CD4-positive, alpha-beta T cell treated with Interleukin-15 for 4 hours (primary cell): ENCODE results near the gene HTT.

Experiments
- DNase-seq: peaks from one replicate; pipeline ENCODE4 v3.0.0-alpha.2; 2020; ENCODE audit warnings: low spot score

The HTT gene

GRCh38 chr4:3200423-3201090, 126.1 kb downstream of the HTT start:
- no peak for DNase-seq

- peak; percentile 76 for DNase-seq
Measured at GRCh38 chr4:3201718-3202702, 127.5 kb downstream of the HTT start.

GRCh38 chr4:3202836-3203820, 128.6 kb downstream of the HTT start:
- DNase-seq: peak; percentile 22

- DNase-seq: no peak
Measured at GRCh38 chr4:3203971-3204431, 129.5 kb downstream of the HTT start.

- no peak for DNase-seq
Measured at GRCh38 chr4:3205995-3206394, 131.5 kb downstream of the HTT start.

- no peak for DNase-seq
Measured at GRCh38 chr4:3206439-3207100, 132.1 kb downstream of the HTT start.

- no peak for DNase-seq
Measured at GRCh38 chr4:3207531-3208037, 133.1 kb downstream of the HTT start.

GRCh38 chr4:3208826-3209225, 134.3 kb downstream of the HTT start:
- no peak for DNase-seq

GRCh38 chr4:3209551-3210325, 135.3 kb downstream of the HTT start:
- no peak for DNase-seq

- no peak for DNase-seq
Measured at GRCh38 chr4:3210467-3210866, 136.0 kb downstream of the HTT start.

- no peak for DNase-seq
Measured at GRCh38 chr4:3211866-3212265, 137.4 kb downstream of the HTT start.

- DNase-seq: no peak
Measured at GRCh38 chr4:3212391-3213105, 138.1 kb downstream of the HTT start.

GRCh38 chr4:3213106-3213425, 138.6 kb downstream of the HTT start:
- no peak for DNase-seq

GRCh38 chr4:3213661-3214250, 139.3 kb downstream of the HTT start:
- no peak for DNase-seq

GRCh38 chr4:3215256-3215655, 140.8 kb downstream of the HTT start:
- DNase-seq: no peak

- DNase-seq: no peak
Measured at GRCh38 chr4:3215733-3216132, 141.3 kb downstream of the HTT start.

GRCh38 chr4:3217266-3217665, 142.8 kb downstream of the HTT start:
- DNase-seq: no peak

GRCh38 chr4:3217771-3218170, 143.3 kb downstream of the HTT start:
- DNase-seq: no peak
